H1 (cell line): ENCODE data around the gene RNF152. TPM values are rescaled to one million over a fixed set of nuclear protein-coding genes. Genes with fewer than 3 reads are reported as not detected.

ENCODE experiments used
- CTCF ChIA-PET: fragments of 300-600 bp; sonication (Branson Sonifier 250); formaldehyde crosslinking; loops from one replicate; lab custom pipeline; 2021; ENCODE audit not compliant: partially characterized antibody; lab: Charles Lee
- POLR2A ChIA-PET: fragments of 300-600 bp; sonication (Branson Sonifier 250); formaldehyde crosslinking; loops from one replicate; lab custom pipeline; 2021; ENCODE audit warnings: inconsistent platforms; ENCODE audit not compliant: partially characterized antibody; lab: Charles Lee
- DNase-seq, 2 experiments: peaks; one replicate each; pipeline versions ENCODE4 v3.0.0 to v3.0.0-alpha.2; 2010 to 2022; ENCODE audit warnings: low spot score in 2 of 2, low read depth in 1 of 2, mixed read lengths in 1 of 2
- FAIRE-seq: peaks from 2 replicates; lab custom pipeline; 2011; peaks lifted over from hg19 to GRCh38; lab: Jason Lieb, UNC
- H2AFZ ChIP-seq: 2 replicates; pipeline ENCODE4 v1.8.1; 2012; ENCODE audit warnings: low read length, inconsistent platforms
- H2AK5ac ChIP-seq: 2 replicates; pipeline ENCODE4 v1.6.1; 2013; ENCODE audit warnings: low read depth, low read length
- H2BK120ac ChIP-seq: replicated peaks from 2 replicates; pipeline ENCODE3; 2013; ENCODE audit warnings: low read depth, low read length, inconsistent platforms
- H2BK12ac ChIP-seq: 2 replicates; pipeline ENCODE4 v1.6.1; 2013; ENCODE audit warnings: low read depth, low read length
- H2BK15ac ChIP-seq: 2 replicates; pipeline ENCODE4 v1.6.1; 2013; ENCODE audit warnings: low read length
- H2BK20ac ChIP-seq: 2 replicates; pipeline ENCODE4 v1.6.1; 2013; ENCODE audit warnings: low read length
- H2BK5ac ChIP-seq: 2 replicates; pipeline ENCODE4 v1.6.1; 2013; ENCODE audit warnings: low read depth, low read length
- H3K14ac ChIP-seq: 2 replicates; pipeline ENCODE4 v1.6.1; 2013; ENCODE audit warnings: inconsistent platforms; ENCODE audit not compliant: insufficient read length
- H3K18ac ChIP-seq: 2 replicates; pipeline ENCODE4 v1.6.1; 2013; ENCODE audit warnings: low read length; ENCODE audit errors: extremely low read depth
- H3K23ac ChIP-seq: 2 replicates; pipeline ENCODE4 v1.6.1; 2013; ENCODE audit warnings: inconsistent platforms; ENCODE audit not compliant: insufficient read length
- H3K23me2 ChIP-seq: 2 replicates; pipeline ENCODE4 v1.6.1; 2013; ENCODE audit warnings: low read depth, low read length
- H3K27ac ChIP-seq: 2 replicates; pipeline ENCODE4 v1.6.1; 2011; ENCODE audit warnings: low read depth, low read length, inconsistent platforms
- H3K27me3 ChIP-seq, 4 experiments: replicated peaks in 1 of 4; 1 replicate in 1 of 4; 2 replicates in 3 of 4; pipeline versions ENCODE4 v1.6.1 to v1.8.1; 2011 to 2013; ENCODE audit warnings: low read length in 3 of 4, mild to moderate bottlenecking in 3 of 4, inconsistent platforms in 2 of 4, mixed read lengths in 2 of 4, moderate library complexity in 1 of 4; ENCODE audit not compliant: control insufficient read depth in 3 of 4, insufficient read depth in 3 of 4; ENCODE audit errors: extremely low read depth in 1 of 4
- H3K36me3 ChIP-seq, 4 experiments: 2 replicates each; pipeline versions ENCODE4 v1.6.1 to v1.8.1; 2011 to 2013; ENCODE audit warnings: mild to moderate bottlenecking in 4 of 4, low read length in 3 of 4, moderate library complexity in 2 of 4, control low read depth in 1 of 4, inconsistent platforms in 1 of 4; ENCODE audit not compliant: insufficient read depth in 4 of 4, control insufficient read depth in 2 of 4
- H3K4ac ChIP-seq: replicated peaks from 2 replicates; pipeline ENCODE3; 2013; ENCODE audit warnings: low read length, low read depth, mixed read lengths, inconsistent platforms; ENCODE audit not compliant: insufficient read length
- H3K4me1 ChIP-seq, 4 experiments: replicated peaks in 1 of 4; 1 replicate in 1 of 4; 2 replicates in 3 of 4; pipeline versions ENCODE4 v1.6.1 to v1.8.1; 2011 to 2013; ENCODE audit warnings: low read length in 3 of 4, inconsistent platforms in 2 of 4, mixed read lengths in 1 of 4; ENCODE audit not compliant: insufficient read depth in 4 of 4, control insufficient read depth in 3 of 4
- H3K4me2 ChIP-seq, 2 experiments: 2 replicates each; pipeline versions ENCODE4 v1.6.1 to v1.8.1; 2011 to 2013; ENCODE audit warnings: low read depth in 2 of 2, low read length in 2 of 2, control low read depth in 1 of 2, inconsistent platforms in 1 of 2, mild to moderate bottlenecking in 1 of 2; ENCODE audit not compliant: insufficient read depth in 1 of 2
- H3K4me3 ChIP-seq, 4 experiments: fragments of 200-600, 300-600 bp in 1 of 4; sonication (generic), shearing (Covaris generic), sonication (Bioruptor Twin) in 1 of 4; 2 replicates each; pipeline versions ENCODE4 v1.5.1 to v1.8.1; 2011 to 2016; ENCODE audit warnings: low read length in 4 of 4, low read depth in 3 of 4, control low read depth in 2 of 4, inconsistent platforms in 2 of 4, mild to moderate bottlenecking in 2 of 4, mixed read lengths in 1 of 4, moderate library complexity in 1 of 4; ENCODE audit not compliant: insufficient read depth in 2 of 4; ENCODE audit errors: extremely low read depth in 1 of 4
- H3K56ac ChIP-seq: replicated peaks from 2 replicates; pipeline ENCODE3; 2013; ENCODE audit warnings: low read depth, mild to moderate bottlenecking, mixed read lengths, low read length, inconsistent platforms; ENCODE audit not compliant: insufficient read length
- H3K79me1 ChIP-seq: 2 replicates; pipeline ENCODE4 v1.6.1; 2013; ENCODE audit warnings: low read depth, low read length, control low read depth
- H3K79me2 ChIP-seq, 2 experiments: 2 replicates each; pipeline versions ENCODE4 v1.6.1 to v1.8.1; 2012 to 2013; ENCODE audit warnings: low read length in 2 of 2, mild to moderate bottlenecking in 2 of 2, inconsistent platforms in 1 of 2; ENCODE audit not compliant: insufficient read depth in 2 of 2, control insufficient read depth in 1 of 2
- H3K9ac ChIP-seq, 4 experiments: replicated peaks in 1 of 4; 1 replicate in 1 of 4; 2 replicates in 3 of 4; pipeline versions ENCODE4 v1.6.1 to v1.8.1; 2011 to 2013; ENCODE audit warnings: low read depth in 3 of 4, low read length in 3 of 4, control low read depth in 2 of 4, mild to moderate bottlenecking in 2 of 4, moderate library complexity in 2 of 4, inconsistent platforms in 1 of 4; ENCODE audit errors: extremely low read depth in 1 of 4
- H3K9me3 ChIP-seq, 2 experiments: 2 replicates each; pipeline versions ENCODE4 v1.6.1 to v1.8.1; 2012 to 2013; ENCODE audit warnings: mild to moderate bottlenecking in 2 of 2, moderate library complexity in 2 of 2, control low read depth in 1 of 2, inconsistent platforms in 1 of 2, low read depth in 1 of 2, low read length in 1 of 2, mixed read lengths in 1 of 2; ENCODE audit not compliant: insufficient read depth in 2 of 2
- H4K20me1 ChIP-seq, 2 experiments: replicated peaks in 1 of 2; 2 replicates each; pipeline versions ENCODE3 to v1.8.1; 2011 to 2013; ENCODE audit warnings: inconsistent platforms in 2 of 2, low read length in 2 of 2, mild to moderate bottlenecking in 1 of 2; ENCODE audit not compliant: insufficient read depth in 2 of 2, control insufficient read depth in 1 of 2
- H4K5ac ChIP-seq: 2 replicates; pipeline ENCODE4 v1.6.1; 2013; ENCODE audit warnings: low read length, low read depth, mixed read lengths, inconsistent platforms; ENCODE audit not compliant: insufficient read length
- H4K8ac ChIP-seq: 2 replicates; pipeline ENCODE4 v1.8.0; 2013; ENCODE audit warnings: mild to moderate bottlenecking, moderate library complexity, low read length, inconsistent platforms; ENCODE audit not compliant: insufficient read depth; ENCODE audit errors: extremely low read depth
- H4K91ac ChIP-seq: replicated peaks from 2 replicates; pipeline ENCODE3; 2013; ENCODE audit warnings: low read length, mixed read lengths, inconsistent platforms; ENCODE audit not compliant: insufficient read length
- BACH1 ChIP-seq: IDR thresholded peaks from 2 replicates; pipeline ENCODE4 v1.6.1; 2012; ENCODE audit warnings: low read length, improper control_type of control experiment
- BRCA1 ChIP-seq: IDR thresholded peaks from 2 replicates; pipeline ENCODE4 v1.6.1; 2012; ENCODE audit warnings: low read depth, low read length, improper control_type of control experiment
- CBX8 ChIP-seq: fragments of 300-800, 300-1000 bp; sonication (generic); IDR thresholded peaks from 2 replicates; pipeline ENCODE4 v1.7.1; 2016; ENCODE audit warnings: low read depth, low read length, borderline replicate concordance
- HDAC2 ChIP-seq, 2 experiments: fragments of 300-600 bp in 1 of 2; sonication (generic) in 1 of 2; IDR thresholded peaks; 2 replicates each; pipeline ENCODE4 v1.6.1; 2011 to 2012; ENCODE audit warnings: low read depth in 2 of 2, low read length in 2 of 2, mild to moderate bottlenecking in 2 of 2, moderate library complexity in 2 of 2, borderline replicate concordance in 1 of 2, inconsistent platforms in 1 of 2
- NRF1 ChIP-seq: IDR thresholded peaks from 2 replicates; pipeline ENCODE4 v1.6.1; 2011; ENCODE audit warnings: mild to moderate bottlenecking, low read depth, low read length, improper control_type of control experiment
- RAD21 ChIP-seq, 2 experiments: IDR thresholded peaks in 1 of 2; conservative IDR thresholded peaks in 1 of 2; 2 replicates each; pipeline ENCODE4 v1.6.1; 2011; ENCODE audit warnings: low read depth in 2 of 2, low read length in 2 of 2, improper control_type of control experiment in 1 of 2, inconsistent platforms in 1 of 2, mild to moderate bottlenecking in 1 of 2, moderate library complexity in 1 of 2
- WGBS, 2 experiments: shearing (Covaris generic) in 1 of 2; methylation state at CpG; one replicate each; pipeline versions ENCODE4 v1.1.6 to v1.1.7; 2013 to 2015; ENCODE audit warnings: low lambda C conversion rate in 2 of 2, mixed read lengths in 2 of 2, inconsistent platforms in 1 of 2, low coverage in 1 of 2, missing lambda C conversion rate in 1 of 2; ENCODE audit not compliant: insufficient replicate concordance in 2 of 2, insufficient coverage in 1 of 2, insufficient read length in 1 of 2; ENCODE audit errors: extremely low coverage in 1 of 2, missing lambda C conversion rate in 1 of 2; 5-methylcytosine and 5-hydroxymethylcytosine counted together
- polyA plus RNA-seq, 7 experiments: library from polyadenylated mRNA; depleted of rRNA in 3 of 7; stranded (reverse) in 5 of 7; unstranded in 2 of 7; fragments of >200 nt in 5 of 7; fragments of 200-250 nt in 2 of 7; gene quantifications; 1 replicate in 5 of 7; 2 replicates in 1 of 7; 4 replicates in 1 of 7; pipeline versions ENCODE4 v1.2.1 to v1.2.3, GENCODE V29; 2011 to 2013; ENCODE audit warnings: missing spikeins in 2 of 7, mixed read lengths in 2 of 7
- total RNA-seq: library from RNA; stranded (reverse); fragmentation: NEBNext Ultra II Directional; extraction: Animal tissue kit (Norgen Biotek cat#: 25700); gene quantifications from 2 replicates; pipeline ENCODE4 v1.2.1, GENCODE V29; 2021

The RNF152 gene
- total and polyA plus RNA-seq, 2 of the 8 experiments (the other 6 are each of a cell fraction or from before 2014, with no cell fraction given), result 1.1 to 2.7 TPM

DNA sequence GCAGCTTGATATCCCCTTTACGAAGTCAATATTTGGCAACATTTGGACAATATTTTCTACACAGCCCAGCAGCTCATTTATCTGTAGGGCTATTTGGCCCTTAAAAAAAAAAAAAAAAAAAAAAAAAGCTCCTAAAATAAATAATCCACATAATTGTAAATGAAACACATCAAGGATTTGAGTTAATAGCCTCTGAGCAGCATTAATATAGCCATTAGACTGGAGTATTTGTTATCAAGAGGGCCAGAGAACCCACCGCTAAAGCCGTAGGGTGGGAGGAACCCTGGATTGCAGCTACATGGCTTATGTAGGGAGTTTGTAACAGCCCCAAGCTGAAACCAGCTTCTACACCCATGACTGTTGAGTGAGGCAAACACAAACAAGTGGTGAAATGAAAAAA lies 84.5 kb downstream of the RNF152 start:
- Histone ChIP-seq H2BK5ac (no peak overlapping the region), H2AFZ (no peak overlapping the region), H3K9me3 (no peaks in the 10 kb centered on the region), H3K79me1 (no peaks in the 10 kb centered on the region), H4K91ac (no peak overlapping the region), H3K79me2 (no peaks in the 10 kb centered on the region), H2BK12ac (no peak overlapping the region), H3K9ac (no peak overlapping the region), H3K4me3 (no peak overlapping the region), H2BK120ac (no peak overlapping the region), H3K23me2 (no peaks in the 10 kb centered on the region; the same call in 1 of the 2 replicates), H3K4me1 (peaks cover 0 to 10% (median 2%) of the 10 kb centered on the region in 4 experiments; a peak in 2 of 7 replicates), H3K27ac (no peak overlapping the region), H4K20me1 (no peaks in the 10 kb centered on the region), H3K18ac (no peak overlapping the region), H3K14ac (no peak overlapping the region), H3K23ac (no peak overlapping the region), H3K27me3 (no peaks in the 10 kb centered on the region), H3K36me3 (no peaks in the 10 kb centered on the region), H3K56ac (no peak overlapping the region), H3K4ac (no peak overlapping the region), H4K8ac (no peak overlapping the region), H2AK5ac (no peak overlapping the region), H2BK20ac (no peak overlapping the region), H3K4me2 (no peak overlapping the region), H4K5ac (no peak overlapping the region), H2BK15ac (no peak overlapping the region)
- TF ChIP-seq RAD21 (IDR thresholded peaks at IDR 0.05 in 1 of 2, conservative IDR thresholded peaks at IDR 0.05 in 1 of 2; ENCODE audit: low read depth in 2 of 2, low read length in 2 of 2), result no peak
- TF ChIP-seq BRCA1, result no peak
- no peak for TF ChIP-seq CBX8
- TF ChIP-seq BACH1, result no peak
- TF ChIP-seq NRF1, result no peak
- no peak for TF ChIP-seq HDAC2 (IDR thresholded peaks at IDR 0.05; ENCODE audit: borderline replicate concordance in 1 of 2, low read depth in 2 of 2, low read length in 2 of 2)
- FAIRE-seq (no peak), DNase-seq (no peak)
- ChIA-PET CTCF (interaction anchor here (0.8 kb wide), 2 partner anchors 8 to 227 kb away, joined by 3 read pairs; no protein-coding TSS in a partner anchor), POLR2A (no interaction called here)
- WGBS, 2 experiments, result 89% methylated on average over 3 of the region's 3 CpGs; no CpG with 5 or more reads in 1 of the 2 experiments
